Measurements from ENCODE around the gene TAF13.
"Not testable (repeated sequence)": the region's sequence is repeated elsewhere in the genome, so short reads cannot be mapped to it uniquely, and the experiment has no call there.

TAF13 gene

DNA sequence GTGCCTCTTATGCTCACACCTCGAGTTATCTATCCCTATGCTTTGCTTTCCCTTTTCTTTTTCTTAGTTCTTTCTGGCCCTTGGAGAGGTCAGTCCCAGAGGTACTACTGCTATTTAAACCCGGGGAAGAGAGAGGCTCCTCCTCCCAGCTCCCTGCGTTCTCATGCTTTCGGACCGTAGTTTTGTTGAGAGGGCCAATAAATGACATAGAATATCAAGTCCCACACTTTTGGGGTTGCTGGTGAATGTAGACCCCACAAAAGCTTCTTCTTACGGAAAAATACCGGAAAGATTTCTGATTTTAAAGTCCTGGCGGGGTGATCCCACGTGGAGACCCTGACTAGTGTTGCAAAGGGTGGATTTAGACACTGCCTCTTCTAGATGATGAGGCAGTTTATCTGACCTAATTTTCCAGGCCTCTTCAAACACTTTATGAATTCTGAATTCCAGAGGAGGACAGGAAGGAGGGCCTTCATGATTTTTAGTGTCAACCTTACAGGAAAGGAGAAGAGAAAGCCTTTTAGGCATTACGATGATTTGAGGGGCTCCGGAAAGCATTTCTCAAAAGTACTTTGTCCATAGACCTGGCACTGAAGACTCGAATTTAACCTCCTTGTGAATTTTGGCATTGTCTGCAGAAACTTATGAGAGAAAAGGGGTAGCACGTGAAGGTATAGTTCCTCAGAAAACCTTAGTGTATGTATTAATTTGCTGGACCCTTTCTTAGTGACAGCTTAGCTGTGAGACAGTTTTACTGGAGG, 15.5 kb upstream of the TAF13 start:
- no peak for DNase-seq (ENCODE audit: low read depth)

DNA sequence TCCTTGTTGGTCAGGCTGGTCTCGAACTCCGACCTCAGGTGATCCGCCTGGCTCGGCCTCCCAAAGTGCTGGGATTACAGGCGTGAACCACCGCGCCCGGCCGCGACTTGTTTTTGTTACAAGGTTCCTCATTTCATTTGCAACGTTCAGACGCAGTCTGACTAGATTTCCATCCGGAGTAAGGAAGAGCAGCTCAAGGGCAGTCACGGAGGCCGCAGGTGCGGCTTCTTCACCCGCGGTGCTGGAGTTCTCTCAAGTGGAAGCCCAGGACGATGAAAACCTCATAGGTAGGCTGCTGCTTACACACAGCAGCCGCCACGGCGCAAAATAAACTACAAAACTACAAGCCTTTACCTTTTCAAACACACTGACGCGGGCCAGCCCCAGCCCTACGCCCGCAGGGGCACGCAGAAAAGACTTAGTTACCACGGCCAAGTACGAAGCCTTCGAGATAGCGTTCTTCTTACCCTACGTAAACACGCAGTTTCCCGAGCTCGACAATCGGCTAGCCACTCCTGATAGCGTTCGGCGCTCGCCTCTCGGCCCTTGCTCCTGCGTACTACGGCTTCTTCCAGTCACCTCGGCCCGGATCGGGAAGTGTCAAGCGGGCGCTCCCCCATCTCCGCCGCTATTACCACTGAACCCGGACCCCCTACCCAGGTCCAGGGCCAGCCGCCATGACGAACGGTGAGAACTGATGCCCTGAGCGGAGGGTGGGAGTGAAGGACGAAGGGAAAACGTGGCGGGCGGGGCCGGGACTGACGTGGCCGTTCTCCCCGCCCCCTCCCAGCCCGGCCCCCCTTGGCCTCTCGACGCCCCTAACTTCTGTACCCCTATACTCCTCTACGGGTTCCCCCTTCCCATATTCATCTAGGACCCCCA, 14.6 kb upstream of the TAF13 start, which contains the start of gene TMEM167B:
TMEM167B (plus strand) TSS at position 569 of the 882 bp plus-strand sequence; CDS start at position 678, 109 bp downstream.
- DNase-seq (ENCODE audit: low read depth): peak; percentile 81

GRCh38 chr1:109089242-109090015, 13.6 kb upstream of the TAF13 start:
- no peak for DNase-seq (ENCODE audit: low read depth)

GRCh38 chr1:109084563-109085517, 9.0 kb upstream of the TAF13 start:
- no peak for DNase-seq (ENCODE audit: low read depth)

DNA sequence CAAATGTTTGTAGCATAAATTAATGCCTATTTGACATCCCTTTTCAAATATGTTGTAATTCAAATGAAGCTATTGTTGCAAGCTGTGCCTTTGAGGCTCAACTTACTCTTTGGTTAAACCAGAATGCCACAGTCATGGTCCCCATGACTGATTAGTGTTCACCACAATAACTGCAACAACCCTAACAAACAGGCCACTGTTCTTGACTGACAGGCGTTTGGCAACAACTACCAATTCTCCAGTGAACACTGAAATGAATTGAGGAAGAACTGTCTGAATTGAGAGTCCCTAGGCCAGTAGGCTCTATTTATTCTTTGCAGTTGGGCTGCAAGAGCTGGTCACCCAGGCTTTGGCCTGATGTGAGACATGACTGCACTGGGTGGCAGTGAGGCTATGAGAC, 8.1 kb upstream of the TAF13 start:
- no peak for DNase-seq (ENCODE audit: low read depth)

DNA sequence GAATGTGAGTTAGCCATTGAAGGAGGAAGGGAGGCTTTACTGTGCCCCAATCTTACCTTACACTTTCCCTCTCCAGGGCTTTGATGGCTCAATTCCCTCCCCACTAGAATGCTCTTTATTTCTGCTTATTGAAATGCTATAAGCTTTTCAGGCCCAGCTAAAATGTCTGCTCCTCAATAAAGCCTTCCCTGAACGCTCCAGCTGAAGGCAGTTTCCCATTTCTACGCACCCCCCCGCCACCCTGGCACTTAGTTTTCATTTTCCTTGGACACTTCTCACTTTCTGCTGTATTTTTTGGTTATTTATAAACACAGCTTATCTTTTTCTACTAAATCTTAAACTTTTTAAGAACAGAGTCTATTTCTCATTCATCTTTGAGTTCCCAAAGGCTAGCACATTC, 7.7 kb upstream of the TAF13 start:
- no peak for DNase-seq (ENCODE audit: low read depth)

DNA sequence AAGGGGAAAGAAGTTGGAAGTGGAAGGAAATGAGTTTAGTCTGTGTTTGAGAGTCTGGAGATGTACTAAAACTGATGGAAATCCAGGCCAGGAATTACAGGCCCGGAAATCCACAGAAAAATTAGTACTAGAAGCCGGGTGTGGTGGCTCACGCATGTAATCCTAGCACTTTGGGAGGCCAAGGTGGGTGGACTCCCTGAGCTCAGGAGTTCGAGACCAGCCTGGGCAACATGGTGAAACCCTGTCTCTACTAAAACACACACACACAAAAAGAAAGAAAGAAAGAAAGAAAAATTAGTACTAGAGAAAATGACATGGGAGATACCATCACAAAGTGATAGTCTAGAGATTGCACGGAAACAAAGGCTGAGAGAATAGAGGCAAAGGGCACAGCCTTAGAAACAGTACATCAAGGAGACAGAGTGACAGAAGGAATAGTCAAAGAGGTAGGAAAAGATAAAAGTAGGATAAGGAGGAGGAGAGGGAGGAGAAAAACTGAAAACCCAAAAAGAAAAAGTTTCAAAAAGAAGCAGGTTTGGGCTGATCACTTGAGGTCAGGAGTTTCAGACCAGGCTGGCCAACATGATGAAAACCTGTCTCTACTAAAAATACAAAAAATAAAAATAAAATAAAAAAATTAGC, 4.8 kb upstream of the TAF13 start:
- no peak for DNase-seq (ENCODE audit: low read depth)

DNA sequence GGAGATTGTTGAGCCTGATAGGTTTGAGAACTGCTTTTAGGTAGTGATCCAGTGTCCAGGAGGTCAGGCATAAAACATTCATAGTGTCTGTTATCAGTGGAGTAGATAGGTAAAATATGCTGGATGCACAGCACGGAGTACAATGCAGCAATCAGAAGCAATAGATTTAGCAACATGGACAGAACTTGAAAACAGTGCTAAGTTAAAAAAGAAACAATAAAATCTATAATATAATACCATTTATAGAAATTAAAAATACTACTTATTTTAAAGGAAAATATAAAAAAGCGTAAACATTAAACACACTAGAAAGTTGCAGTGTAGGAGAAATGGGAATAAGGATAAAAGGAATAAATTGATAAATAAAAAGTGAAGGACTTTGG, 3.4 kb upstream of the TAF13 start:
- DNase-seq (ENCODE audit: low read depth): no peak

DNA sequence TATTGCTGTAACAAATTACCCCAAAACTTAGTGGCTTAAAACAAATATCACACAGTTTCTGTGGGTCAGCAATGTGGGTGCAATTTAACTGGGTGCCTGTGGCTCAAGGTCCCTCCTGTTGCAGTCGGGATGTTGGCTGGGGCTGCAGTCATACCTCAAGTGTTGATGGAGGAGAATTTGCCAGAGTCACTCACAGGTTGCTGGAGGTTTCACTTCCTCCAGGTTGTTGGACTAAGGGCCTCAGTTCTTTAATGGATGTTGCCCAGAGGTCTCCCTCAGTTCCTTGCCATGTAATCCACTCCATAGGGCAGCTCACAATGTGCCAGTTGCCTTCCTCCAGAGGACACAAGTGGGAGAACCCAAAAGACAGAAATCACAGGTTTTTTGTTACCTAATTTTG, 2.5 kb upstream of the TAF13 start:
- DNase-seq (ENCODE audit: low read depth): no peak

DNA sequence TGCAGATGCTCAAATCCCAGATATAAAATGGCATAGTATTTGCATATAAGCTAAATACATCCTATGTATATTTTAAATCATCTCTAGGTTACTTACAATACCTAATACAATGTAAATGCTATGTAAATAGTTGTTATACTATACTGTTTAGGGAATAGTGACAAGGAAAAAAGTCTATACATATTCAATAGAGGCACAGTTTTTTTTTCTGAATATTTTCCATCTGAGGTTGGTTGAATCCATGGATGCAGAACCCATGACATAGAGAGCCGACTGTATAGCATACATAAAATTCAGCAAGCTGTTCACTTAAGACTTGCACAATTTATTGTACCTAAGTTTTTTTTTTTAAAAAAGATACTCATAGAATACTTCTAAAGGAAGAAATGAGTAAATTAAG, 6.5 kb downstream of the TAF13 start:
- DNase-seq (ENCODE audit: low read depth): no peak

GRCh38 chr1:109067883-109068282, 7.9 kb downstream of the TAF13 start:
- DNase-seq (ENCODE audit: low read depth): no peak

- no peak for DNase-seq (ENCODE audit: low read depth)
These were observed 10.7 kb downstream of the TAF13 start for GRCh38 chr1:109065137-109065536.

GRCh38 chr1:109061183-109061582, 14.6 kb downstream of the TAF13 start:
- no peak for DNase-seq (ENCODE audit: low read depth)

GRCh38 chr1:109060707-109061106, 15.1 kb downstream of the TAF13 start:
- DNase-seq (ENCODE audit: low read depth): no peak

GRCh38 chr1:109059026-109059425, 16.8 kb downstream of the TAF13 start:
- no peak for DNase-seq (ENCODE audit: low read depth)

- DNase-seq (ENCODE audit: low read depth): no peak
These were observed 19.7 kb downstream of the TAF13 start for GRCh38 chr1:109056064-109056463.

GRCh38 chr1:109052145-109052544, 23.7 kb downstream of the TAF13 start:
- not testable (repeated sequence) for DNase-seq (ENCODE audit: low read depth)

DNA sequence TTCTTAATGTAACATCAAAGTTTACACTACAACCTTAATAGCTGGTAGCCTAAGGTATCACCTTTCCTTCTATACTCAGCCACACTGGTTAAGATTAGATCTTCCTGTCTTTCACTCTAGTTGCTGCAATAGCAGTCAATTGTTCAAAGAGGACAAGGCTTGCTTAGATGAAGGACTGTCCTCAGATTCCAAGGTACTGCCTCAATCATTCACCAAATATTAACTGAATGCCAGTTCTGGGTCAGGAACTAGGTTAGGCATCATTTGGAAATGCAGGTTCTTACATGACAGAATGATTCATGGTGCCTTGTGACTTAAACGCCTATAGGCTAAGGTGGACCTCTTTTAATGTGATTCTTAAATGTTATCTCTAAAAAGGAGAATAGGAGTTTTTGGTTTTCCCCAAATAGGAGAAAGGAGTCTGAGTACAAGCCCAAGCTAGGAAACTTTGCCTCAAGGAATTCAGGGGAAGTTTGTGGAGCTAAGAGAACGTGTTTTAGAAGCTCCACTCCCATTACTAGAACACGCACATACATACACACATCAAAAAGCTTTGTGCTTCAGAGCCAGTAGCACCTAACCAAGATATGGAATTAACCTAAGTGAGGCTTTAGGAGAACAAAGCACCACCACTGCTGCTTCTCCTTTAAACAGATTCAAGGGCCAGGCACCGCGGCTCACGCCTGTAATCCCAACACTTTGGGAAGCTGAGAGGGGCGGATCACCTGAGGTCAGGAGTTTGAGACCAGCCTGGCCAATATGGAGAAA, 25.4 kb downstream of the TAF13 start:
- no peak for DNase-seq (ENCODE audit: low read depth)

DNA sequence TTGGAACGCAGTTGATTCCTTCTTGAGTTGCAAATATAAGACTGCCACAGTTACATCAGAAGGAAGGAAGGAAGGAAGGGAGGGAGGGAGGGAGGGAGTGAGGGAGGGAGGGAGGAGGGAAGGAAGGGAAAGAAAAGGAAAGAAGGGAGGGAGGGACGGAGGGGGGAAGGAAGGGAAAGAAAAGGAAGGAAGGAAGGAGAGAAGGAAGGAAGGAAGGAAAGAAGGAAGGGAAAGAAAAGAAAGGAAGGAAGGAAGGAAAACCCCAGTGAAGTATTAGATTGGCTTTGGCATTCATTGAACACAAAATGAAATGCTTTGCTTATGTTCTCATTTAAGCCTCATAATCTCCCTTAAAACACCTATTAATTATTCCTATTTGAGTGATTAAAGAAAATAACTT, 27.5 kb downstream of the TAF13 start:
- DNase-seq (ENCODE audit: low read depth): no peak

GRCh38 chr1:109047339-109047738, 28.5 kb downstream of the TAF13 start:
- DNase-seq (ENCODE audit: low read depth): no peak

All from stimulated activated CD8-positive, alpha-beta memory T cell treated with anti-CD3 and anti-CD28 coated beads, Interleukin-15, amount 100 ng/mL, for 1 hour (primary cell).